GM20000 (cell line): ENCODE data around the gene EPHA3.

Source experiments
- DNase-seq: peaks from one replicate; pipeline ENCODE4 v3.0.0; 2012; ENCODE audit warnings: low spot score
- CTCF ChIP-seq: IDR thresholded peaks from 2 replicates; pipeline ENCODE4 v1.5.1; 2012; ENCODE audit warnings: mild to moderate bottlenecking, control low read depth; ENCODE audit errors: extremely low read depth, missing control alignments

The EPHA3 gene

GRCh38 chr3:89447243-89447642 is 339.8 kb downstream of the EPHA3 start:
- TF ChIP-seq CTCF: no peak
- DNase-seq: no peak

GRCh38 chr3:89449086-89449485 is 341.7 kb downstream of the EPHA3 start:
- DNase-seq: no peak
- TF ChIP-seq CTCF: no peak

- no peak for DNase-seq
- TF ChIP-seq CTCF: no peak
Observed at GRCh38 chr3:89452066-89452465, 344.6 kb downstream of the EPHA3 start.

- DNase-seq: no peak
- no peak for TF ChIP-seq CTCF
Observed at GRCh38 chr3:89455240-89455639, 347.8 kb downstream of the EPHA3 start.

GRCh38 chr3:89467898-89468363 is 360.5 kb downstream of the EPHA3 start:
- TF ChIP-seq CTCF: no peak
- no peak for DNase-seq

GRCh38 chr3:89472101-89472500 is 364.7 kb downstream of the EPHA3 start:
- no peak for TF ChIP-seq CTCF

GRCh38 chr3:89474333-89475130 is 367.1 kb downstream of the EPHA3 start:
- DNase-seq: no peak
- TF ChIP-seq CTCF: no peak

More at GRCh38 chr3:89472101-89472500, 364.7 kb downstream of the EPHA3 start:
- no peak for DNase-seq
